Lung (tissue), 12 donors: Measurements from ENCODE around the gene COL1A2. TPM values are rescaled to one million over a fixed set of nuclear protein-coding genes. Genes with fewer than 3 reads are reported as not detected.
A peak's percentile ranks its signal among the peaks of the same experiment; 100 is the strongest.

Experiments used
- ATAC-seq: fragments of 200-7000 bp; cut with Tn5 transposase; one replicate; pipeline ENCODE4 v1.9.1; 2020; ENCODE audit warnings: moderate number of reproducible peaks; ENCODE audit not compliant: insufficient read depth, low FRiP score
- DNase-seq, 3 donors: peaks; one replicate each; pipeline ENCODE4 v3.0.0-alpha.2; 2013 to 2017
- H3K27ac ChIP-seq, 2 donors: one replicate each; pipeline ENCODE4 v1.5.1; 2013; ENCODE audit warnings: mild to moderate bottlenecking in 2 of 2, moderate library complexity in 2 of 2, control low read depth in 1 of 2, inconsistent platforms in 1 of 2, low read depth in 1 of 2, low read length in 1 of 2
- H3K27me3 ChIP-seq, 3 donors: one replicate each; pipeline ENCODE4 v1.5.1; 2013; ENCODE audit warnings: low read length in 2 of 3; ENCODE audit not compliant: control insufficient read depth in 3 of 3, insufficient read depth in 3 of 3
- H3K36me3 ChIP-seq, 4 donors: one replicate each; pipeline ENCODE4 v1.5.1; 2013; ENCODE audit warnings: low read length in 4 of 4, mild to moderate bottlenecking in 1 of 4, moderate library complexity in 1 of 4; ENCODE audit not compliant: control insufficient read depth in 4 of 4, insufficient read depth in 4 of 4
- H3K4me1 ChIP-seq, 5 donors: one replicate each; pipeline ENCODE4 v1.5.1; 2013; ENCODE audit warnings: low read length in 5 of 5, mild to moderate bottlenecking in 2 of 5, moderate library complexity in 1 of 5; ENCODE audit not compliant: control insufficient read depth in 5 of 5, insufficient read depth in 5 of 5
- H3K4me3 ChIP-seq: one replicate; pipeline ENCODE4 v1.5.1; 2013; ENCODE audit warnings: mild to moderate bottlenecking, control low read depth, moderate library complexity
- H3K9ac ChIP-seq, 2 donors: one replicate each; pipeline ENCODE4 v1.5.1; 2013; ENCODE audit warnings: low read length in 2 of 2, control low read depth in 1 of 2; ENCODE audit not compliant: insufficient read depth in 1 of 2
- H3K9me3 ChIP-seq, 4 donors: one replicate each; pipeline ENCODE4 v1.5.1; 2013; ENCODE audit warnings: low read length in 3 of 4, mild to moderate bottlenecking in 1 of 4, moderate library complexity in 1 of 4; ENCODE audit not compliant: control insufficient read depth in 4 of 4, insufficient read depth in 3 of 4
- CTCF ChIP-seq: IDR thresholded peaks from 2 replicates; pipeline ENCODE4 v1.5.1; 2012; ENCODE audit warnings: mild to moderate bottlenecking; ENCODE audit errors: control extremely low read depth, extremely low read depth
- WGBS, 2 donors: extraction: QIAGEN DNeasy Blood & Tissue Kit; methylation state at CpG; one replicate each; pipeline ENCODE4 v1.1.7; 2013; 5-methylcytosine and 5-hydroxymethylcytosine counted together
- polyA plus RNA-seq, 2 donors: library from polyadenylated mRNA; stranded (reverse); fragments of 200-250 nt; gene quantifications; one replicate each; pipeline ENCODE4 v1.2.1, GENCODE V29; 2013
- total RNA-seq, 2 donors: library from RNA; depleted of rRNA in 1 of 2; stranded (reverse); fragments of >200 nt in 1 of 2; gene quantifications; one replicate each; pipeline ENCODE4 v1.2.1, GENCODE V29; 2014 to 2021
- donor health status: control.
- donor health status: control.
- donor health status: Bipolar disorder and iron deficiency.
- donor health status: healthy.
- donor health status: DM: yes; HTN: yes; CAD: no.

COL1A2 gene
- total and polyA plus RNA-seq, 4 donors: 66.3 to 1,768 (median 336) TPM

GRCh38 chr7:94452239-94452638 is 57.5 kb downstream of the COL1A2 start:
- 53 to 74% methylated on average over 3 of the region's 3 CpGs for WGBS, 2 donors
- Histone ChIP-seq H3K36me3 (no peaks in the 10 kb centered on the region), H3K27me3 (no peaks in the 10 kb centered on the region), H3K9me3 (peaks cover 0 to 2% (median 0%) of the 10 kb centered on the region in 4 donors), H3K9ac (no peak overlapping the region), H3K27ac (peak overlapping the region in 1 of 2 donors; percentile 14), H3K4me3 (no peak overlapping the region), H3K4me1 (no peaks in the 10 kb centered on the region)
- DNase-seq (peak in 2 of 3 donors; percentile 15 to 50), ATAC-seq (no peak)
- TF ChIP-seq CTCF: no peak

GRCh38 chr7:94453898-94454297 is 59.2 kb downstream of the COL1A2 start:
- Histone ChIP-seq H3K36me3 (no peaks in the 10 kb centered on the region), H3K9ac (no peak overlapping the region), H3K9me3 (no peaks in the 10 kb centered on the region), H3K27me3 (no peaks in the 10 kb centered on the region), H3K4me1 (no peaks in the 10 kb centered on the region), H3K4me3 (no peak overlapping the region), H3K27ac (no peak overlapping the region)
- no peak for TF ChIP-seq CTCF
- DNase-seq (no peak), ATAC-seq (no peak)
- WGBS, 2 donors: 56 to 64% methylated on average over 2 of the region's 2 CpGs

GRCh38 chr7:94458041-94458440 is 63.3 kb downstream of the COL1A2 start:
- DNase-seq: no peak
- Histone ChIP-seq H3K4me3 (no peak overlapping the region), H3K9ac (no peak overlapping the region), H3K36me3 (no peaks in the 10 kb centered on the region), H3K9me3 (no peaks in the 10 kb centered on the region), H3K27ac (no peak overlapping the region), H3K4me1 (no peaks in the 10 kb centered on the region), H3K27me3 (no peaks in the 10 kb centered on the region)
- 95 to 98% methylated on average over 4 of the region's 4 CpGs for WGBS, 2 donors
- ATAC-seq: no peak
- TF ChIP-seq CTCF: no peak

GRCh38 chr7:94466516-94466915 is 71.8 kb downstream of the COL1A2 start:
- no peak for DNase-seq
- ATAC-seq: no peak
- 54 to 70% methylated on average over 1 of the region's 1 CpG for WGBS, 2 donors
- Histone ChIP-seq H3K9me3 (peaks cover 0 to 4% (median 0%) of the 10 kb centered on the region in 4 donors), H3K27me3 (no peaks in the 10 kb centered on the region), H3K36me3 (no peaks in the 10 kb centered on the region), H3K4me1 (no peaks in the 10 kb centered on the region), H3K9ac (no peak overlapping the region), H3K27ac (no peak overlapping the region), H3K4me3 (no peak overlapping the region)
- TF ChIP-seq CTCF: no peak
